Measurements from ENCODE around the gene TSPAN14.

DNA sequence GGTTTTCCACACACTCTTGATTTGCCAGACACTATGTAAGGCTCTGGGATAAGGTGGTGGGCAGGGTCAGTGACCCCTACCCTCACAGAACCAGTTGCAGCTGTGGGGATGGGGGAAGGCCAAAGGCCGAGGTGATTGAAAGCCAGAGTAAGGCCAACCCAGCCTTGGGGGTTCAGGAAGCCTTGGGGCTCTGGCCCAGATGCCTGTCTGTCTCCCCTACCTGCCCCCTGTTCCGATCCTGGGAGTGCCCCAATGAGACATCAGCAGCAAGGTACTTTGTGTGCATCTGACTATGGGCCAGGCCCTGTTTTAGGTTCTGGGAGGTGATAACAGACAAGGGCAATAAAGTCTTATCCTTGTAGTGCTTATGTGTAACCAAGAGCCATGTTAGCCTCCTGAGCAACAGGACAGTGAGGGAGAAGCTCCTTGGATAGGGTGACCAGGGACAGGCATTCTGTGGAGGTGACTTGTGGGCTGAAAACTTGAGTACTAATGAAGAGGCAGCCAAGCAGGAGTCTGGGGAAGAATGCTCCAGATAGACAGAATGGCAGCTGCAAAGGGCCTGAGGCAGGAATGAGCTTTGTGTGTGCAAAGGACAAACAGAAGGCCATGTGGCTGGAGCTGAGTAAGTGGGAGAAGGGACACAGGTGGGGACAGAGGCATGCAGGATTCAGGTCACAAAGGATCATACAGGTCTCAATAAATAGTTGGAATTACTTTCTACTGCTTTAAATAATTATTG lies 35.4 kb downstream of the TSPAN14 start:
- TF ChIP-seq, protein P1, sequence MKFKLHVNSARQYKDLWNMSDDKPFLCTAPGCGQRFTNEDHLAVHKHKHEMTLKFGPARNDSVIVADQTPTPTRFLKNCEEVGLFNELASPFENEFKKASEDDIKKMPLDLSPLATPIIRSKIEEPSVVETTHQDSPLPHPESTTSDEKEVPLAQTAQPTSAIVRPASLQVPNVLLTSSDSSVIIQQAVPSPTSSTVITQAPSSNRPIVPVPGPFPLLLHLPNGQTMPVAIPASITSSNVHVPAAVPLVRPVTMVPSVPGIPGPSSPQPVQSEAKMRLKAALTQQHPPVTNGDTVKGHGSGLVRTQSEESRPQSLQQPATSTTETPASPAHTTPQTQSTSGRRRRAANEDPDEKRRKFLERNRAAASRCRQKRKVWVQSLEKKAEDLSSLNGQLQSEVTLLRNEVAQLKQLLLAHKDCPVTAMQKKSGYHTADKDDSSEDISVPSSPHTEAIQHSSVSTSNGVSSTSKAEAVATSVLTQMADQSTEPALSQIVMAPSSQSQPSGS (CRISPR knock-in tag; IDR thresholded peaks at IDR 0.05) = no peak
- no peak for TF ChIP-seq ZBTB40 (IDR thresholded peaks at IDR 0.05)
- no peak for TF ChIP-seq ZBTB40 (CRISPR knock-in tag; IDR thresholded peaks at IDR 0.05)
- no peak for TF ChIP-seq FOXJ3 (CRISPR knock-in tag; IDR thresholded peaks at IDR 0.05; ENCODE audit: borderline replicate concordance)
- no peak for TF ChIP-seq NFATC3 (CRISPR knock-in tag; IDR thresholded peaks at IDR 0.05)
- TF ChIP-seq ZNF775 (CRISPR knock-in tag; IDR thresholded peaks at IDR 0.05; ENCODE audit: borderline replicate concordance) = no peak
- no peak for TF ChIP-seq ZBTB7A (CRISPR knock-in tag; IDR thresholded peaks at IDR 0.05)
- TF ChIP-seq, protein P2, sequence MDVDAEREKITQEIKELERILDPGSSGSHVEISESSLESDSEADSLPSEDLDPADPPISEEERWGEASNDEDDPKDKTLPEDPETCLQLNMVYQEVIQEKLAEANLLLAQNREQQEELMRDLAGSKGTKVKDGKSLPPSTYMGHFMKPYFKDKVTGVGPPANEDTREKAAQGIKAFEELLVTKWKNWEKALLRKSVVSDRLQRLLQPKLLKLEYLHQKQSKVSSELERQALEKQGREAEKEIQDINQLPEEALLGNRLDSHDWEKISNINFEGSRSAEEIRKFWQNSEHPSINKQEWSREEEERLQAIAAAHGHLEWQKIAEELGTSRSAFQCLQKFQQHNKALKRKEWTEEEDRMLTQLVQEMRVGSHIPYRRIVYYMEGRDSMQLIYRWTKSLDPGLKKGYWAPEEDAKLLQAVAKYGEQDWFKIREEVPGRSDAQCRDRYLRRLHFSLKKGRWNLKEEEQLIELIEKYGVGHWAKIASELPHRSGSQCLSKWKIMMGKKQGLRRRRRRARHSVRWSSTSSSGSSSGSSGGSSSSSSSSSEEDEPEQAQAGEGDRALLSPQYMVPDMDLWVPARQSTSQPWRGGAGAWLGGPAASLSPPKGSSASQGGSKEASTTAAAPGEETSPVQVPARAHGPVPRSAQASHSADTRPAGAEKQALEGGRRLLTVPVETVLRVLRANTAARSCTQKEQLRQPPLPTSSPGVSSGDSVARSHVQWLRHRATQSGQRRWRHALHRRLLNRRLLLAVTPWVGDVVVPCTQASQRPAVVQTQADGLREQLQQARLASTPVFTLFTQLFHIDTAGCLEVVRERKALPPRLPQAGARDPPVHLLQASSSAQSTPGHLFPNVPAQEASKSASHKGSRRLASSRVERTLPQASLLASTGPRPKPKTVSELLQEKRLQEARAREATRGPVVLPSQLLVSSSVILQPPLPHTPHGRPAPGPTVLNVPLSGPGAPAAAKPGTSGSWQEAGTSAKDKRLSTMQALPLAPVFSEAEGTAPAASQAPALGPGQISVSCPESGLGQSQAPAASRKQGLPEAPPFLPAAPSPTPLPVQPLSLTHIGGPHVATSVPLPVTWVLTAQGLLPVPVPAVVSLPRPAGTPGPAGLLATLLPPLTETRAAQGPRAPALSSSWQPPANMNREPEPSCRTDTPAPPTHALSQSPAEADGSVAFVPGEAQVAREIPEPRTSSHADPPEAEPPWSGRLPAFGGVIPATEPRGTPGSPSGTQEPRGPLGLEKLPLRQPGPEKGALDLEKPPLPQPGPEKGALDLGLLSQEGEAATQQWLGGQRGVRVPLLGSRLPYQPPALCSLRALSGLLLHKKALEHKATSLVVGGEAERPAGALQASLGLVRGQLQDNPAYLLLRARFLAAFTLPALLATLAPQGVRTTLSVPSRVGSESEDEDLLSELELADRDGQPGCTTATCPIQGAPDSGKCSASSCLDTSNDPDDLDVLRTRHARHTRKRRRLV (CRISPR knock-in tag; IDR thresholded peaks at IDR 0.05) = no peak
- no peak for TF ChIP-seq HNF4A (CRISPR knock-in tag; IDR thresholded peaks at IDR 0.05)
- no peak for TF ChIP-seq SIN3A (IDR thresholded peaks at IDR 0.05; ENCODE audit: borderline replicate concordance, low read depth, low read length)
- TF ChIP-seq, protein P3, sequence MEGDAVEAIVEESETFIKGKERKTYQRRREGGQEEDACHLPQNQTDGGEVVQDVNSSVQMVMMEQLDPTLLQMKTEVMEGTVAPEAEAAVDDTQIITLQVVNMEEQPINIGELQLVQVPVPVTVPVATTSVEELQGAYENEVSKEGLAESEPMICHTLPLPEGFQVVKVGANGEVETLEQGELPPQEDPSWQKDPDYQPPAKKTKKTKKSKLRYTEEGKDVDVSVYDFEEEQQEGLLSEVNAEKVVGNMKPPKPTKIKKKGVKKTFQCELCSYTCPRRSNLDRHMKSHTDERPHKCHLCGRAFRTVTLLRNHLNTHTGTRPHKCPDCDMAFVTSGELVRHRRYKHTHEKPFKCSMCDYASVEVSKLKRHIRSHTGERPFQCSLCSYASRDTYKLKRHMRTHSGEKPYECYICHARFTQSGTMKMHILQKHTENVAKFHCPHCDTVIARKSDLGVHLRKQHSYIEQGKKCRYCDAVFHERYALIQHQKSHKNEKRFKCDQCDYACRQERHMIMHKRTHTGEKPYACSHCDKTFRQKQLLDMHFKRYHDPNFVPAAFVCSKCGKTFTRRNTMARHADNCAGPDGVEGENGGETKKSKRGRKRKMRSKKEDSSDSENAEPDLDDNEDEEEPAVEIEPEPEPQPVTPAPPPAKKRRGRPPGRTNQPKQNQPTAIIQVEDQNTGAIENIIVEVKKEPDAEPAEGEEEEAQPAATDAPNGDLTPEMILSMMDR (CRISPR knock-in tag; IDR thresholded peaks at IDR 0.05) = no peak
- TF ChIP-seq EHMT2 (IDR thresholded peaks at IDR 0.05; ENCODE audit: borderline replicate concordance, low read depth, low read length) = no peak
